Ramos (cell line): Measurements from ENCODE around the gene KCTD16.

Experiments used
- in situ Hi-C: fragments of 300-500 bp; cut with MboI; formaldehyde crosslinking; loops from one replicate; pipeline ENCODE4 v1.14.3; 2022; ENCODE audit warnings: low sequenced_read_pairs; ENCODE audit not compliant: unreplicated experiment

The KCTD16 gene

GRCh38 chr5:144318460-144318859 is 147.8 kb downstream of the KCTD16 start:
- in situ Hi-C loops: no loop called here

DNA sequence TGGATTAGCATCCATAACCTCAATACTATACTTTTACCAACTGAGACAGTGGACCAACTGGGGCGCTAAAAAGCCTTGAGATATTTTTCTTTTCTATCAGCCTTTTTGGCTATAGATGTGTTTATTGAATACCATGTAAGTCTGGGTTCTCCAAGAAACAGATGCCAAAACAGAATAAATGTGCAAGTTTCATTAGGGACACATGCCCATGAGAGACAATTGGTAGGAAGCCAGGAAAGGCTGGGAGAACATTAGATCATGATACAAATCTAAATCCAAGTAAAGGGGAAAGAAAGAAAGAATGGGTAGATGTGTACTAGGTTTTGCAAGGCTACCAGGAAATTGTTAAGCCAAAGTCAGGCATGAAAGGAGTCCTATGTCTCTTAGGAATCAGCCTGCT is 152.5 kb downstream of the KCTD16 start:
- in situ Hi-C loops: no loop called here

DNA sequence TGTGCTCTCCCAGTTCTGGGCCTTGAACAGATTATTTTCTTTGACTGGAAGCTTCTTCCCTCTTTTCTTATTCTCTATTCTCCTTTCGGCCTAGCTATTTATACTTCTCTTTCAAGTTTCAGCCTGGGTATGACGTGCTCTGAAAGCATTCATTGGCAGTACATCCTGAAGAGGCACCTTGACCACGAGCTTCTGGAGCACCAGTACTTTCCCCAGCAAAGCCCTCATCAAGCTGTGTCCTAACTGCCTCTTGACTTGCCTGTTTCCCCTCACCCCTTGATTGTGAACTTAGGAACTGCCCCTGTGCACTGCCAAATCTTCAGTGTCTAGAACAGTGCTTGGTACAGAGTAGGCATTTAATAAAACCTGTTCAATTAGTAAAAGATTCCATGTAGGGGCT is 154.9 kb downstream of the KCTD16 start:
- in situ Hi-C loops: no loop called here

DNA sequence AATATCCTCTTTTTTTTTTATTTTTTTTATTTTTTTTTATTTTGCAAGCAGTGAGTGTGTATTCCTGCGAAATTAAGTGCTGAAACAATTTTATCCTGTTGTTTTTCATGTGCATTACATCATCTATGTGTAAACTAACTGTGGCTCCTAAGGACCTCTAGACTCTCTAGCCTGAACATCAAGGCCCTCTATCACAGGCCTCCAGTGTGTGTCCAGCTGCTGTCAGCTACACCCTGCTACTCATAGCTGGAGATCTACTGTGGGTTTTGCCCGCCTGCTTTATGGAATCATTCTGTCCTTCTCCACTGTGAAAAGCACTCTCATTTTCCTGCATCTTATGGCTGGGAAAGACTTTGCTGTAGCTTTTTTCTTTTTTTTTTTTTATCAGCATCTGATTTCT is 157.8 kb downstream of the KCTD16 start:
- in situ Hi-C loops: no loop called here

- in situ Hi-C loops: no loop called here
These were observed 158.3 kb downstream of the KCTD16 start for GRCh38 chr5:144328980-144329379.

- in situ Hi-C loops: no loop called here
These were observed 159.0 kb downstream of the KCTD16 start for GRCh38 chr5:144329681-144330080.

DNA sequence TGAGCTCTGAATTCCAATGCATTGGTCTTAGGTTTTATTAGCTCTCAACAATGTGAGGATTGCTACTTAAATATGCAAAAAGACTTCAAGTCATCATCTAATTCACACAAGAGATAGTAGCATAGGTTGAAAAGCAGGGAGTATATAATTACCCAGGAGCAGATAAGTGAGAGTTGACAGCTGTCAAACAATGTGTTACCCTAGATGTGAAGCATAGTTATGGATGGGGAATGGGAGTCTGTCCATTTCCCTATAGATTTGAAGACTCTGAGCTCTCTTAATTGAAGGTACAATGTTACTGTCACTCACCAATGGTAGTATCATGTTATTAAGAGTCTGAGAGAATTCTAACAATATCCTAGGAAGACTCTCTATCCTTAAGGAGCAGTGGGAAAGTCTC is 160.7 kb downstream of the KCTD16 start:
- in situ Hi-C loops: no loop called here

DNA sequence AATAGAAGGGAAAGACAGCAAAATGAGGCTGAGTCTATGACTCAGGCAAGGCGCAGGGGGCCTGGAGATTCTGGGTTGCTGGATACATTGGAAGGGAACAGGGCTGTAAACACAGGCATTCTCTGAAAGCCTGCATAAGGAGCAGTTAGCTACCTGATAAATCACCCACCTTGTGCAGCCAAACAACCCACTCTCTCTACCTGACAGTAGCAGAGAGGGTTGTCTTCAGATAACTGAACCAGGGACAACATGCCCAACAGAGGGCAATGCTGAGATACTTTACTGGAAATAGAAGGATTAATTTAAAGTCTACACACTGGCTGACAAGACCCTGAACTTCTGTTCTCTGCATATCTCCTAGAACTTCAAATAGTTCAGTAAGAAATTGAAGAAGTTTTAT is 161.6 kb downstream of the KCTD16 start:
- in situ Hi-C loops: no loop called here

DNA sequence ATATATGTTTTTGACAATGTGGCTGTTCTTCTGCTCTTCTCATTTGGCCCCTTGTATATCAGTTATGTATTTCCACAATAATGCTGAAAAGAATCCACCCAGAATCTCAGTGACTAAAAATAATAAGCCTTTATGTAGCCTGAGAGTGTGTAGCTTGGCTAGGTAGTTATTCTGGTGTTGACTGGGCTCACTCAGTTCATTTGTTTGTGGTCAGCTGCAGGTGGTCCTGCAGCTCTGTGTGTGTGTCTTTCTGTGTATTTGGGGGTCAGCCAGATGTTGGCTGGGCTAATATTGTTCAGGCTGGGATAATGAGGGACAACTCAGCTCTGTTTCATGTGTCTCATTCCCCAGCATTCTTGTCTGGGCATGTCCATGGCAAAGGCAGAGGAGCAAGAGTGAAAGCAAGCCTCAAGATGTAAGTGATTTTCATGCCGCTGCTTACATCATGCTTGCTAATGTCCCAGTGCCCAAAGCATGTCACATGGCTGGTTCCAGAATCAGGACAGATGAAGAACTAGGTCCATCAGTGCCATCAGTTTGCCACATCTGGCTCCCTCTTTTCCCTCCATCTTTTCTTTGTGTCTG is 162.8 kb downstream of the KCTD16 start:
- in situ Hi-C loops: no loop called here

DNA sequence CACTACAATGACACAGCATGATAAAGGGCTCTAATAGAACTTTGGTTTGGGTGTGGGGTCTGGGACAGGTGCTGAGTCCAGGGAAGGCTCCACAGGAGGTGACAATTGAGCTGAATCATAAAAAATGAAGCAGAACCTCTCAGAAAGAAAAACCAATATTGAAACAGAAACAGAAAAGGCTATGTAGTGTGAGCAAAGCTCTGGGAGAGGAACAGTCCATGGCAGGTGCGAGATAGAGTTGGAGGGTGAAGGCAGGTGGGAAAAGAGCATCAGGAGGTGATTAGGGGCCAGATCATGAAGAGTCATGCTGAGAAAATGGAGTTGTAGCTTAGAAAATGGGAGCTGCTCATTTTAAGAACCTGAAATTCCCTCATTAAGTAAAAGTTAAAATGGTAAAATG is 164.9 kb downstream of the KCTD16 start:
- in situ Hi-C loops: no loop called here

DNA sequence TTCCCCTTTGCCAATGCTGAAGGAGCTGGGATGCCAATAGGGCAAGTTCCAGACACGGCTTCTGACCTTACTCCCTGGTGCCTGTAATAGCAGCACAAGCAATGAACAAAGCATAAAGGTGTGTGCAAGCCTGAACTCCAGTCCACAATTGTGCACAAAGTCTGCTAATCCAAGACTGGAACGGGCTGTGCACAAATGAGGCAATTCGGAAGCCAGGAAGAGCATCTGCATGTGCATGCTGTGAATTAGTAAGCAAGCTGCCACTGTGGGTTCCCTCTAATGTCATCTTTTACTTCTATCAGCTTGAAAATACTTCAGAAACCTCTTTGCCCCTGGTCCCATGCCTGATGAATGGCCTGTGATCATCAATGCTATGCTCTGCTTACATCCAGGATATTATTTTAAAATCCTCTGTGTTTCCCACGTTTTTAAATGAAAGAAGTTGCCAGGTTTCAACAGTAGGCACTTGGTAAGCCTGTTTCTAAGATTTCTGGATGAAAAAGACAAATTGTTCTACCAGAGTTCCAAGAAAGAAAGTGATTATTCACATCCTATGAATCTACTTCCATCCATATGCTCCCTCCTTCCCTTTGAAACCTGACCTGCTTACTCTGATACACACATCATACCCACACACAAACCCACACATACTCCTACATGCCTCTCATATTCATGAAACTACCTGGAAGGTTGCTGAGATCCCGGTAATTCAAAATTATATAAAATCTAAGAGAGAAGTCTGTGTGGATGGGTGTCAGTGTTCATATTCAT is 165.7 kb downstream of the KCTD16 start:
- in situ Hi-C loops: no loop called here

DNA sequence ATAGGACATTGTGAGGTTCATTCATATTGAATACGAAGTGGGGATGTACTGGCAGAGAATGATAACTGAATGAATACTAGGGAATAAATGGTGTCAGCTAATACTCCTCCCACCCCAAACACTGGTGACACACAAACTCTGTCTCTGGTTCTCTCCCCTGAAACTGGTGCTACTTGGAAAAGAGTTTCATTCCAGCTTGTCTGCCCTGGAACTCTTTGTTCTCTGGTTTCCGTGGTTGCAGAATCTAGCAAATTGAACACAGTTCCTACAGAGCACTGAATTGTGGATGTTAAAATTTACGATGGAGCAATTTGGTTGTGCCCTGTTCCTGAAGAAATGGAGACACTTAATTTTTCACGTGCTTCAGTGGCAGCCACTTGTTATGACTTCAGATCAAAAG is 181.7 kb downstream of the KCTD16 start:
- in situ Hi-C loops: no loop called here

- in situ Hi-C loops: no loop called here
These were observed 182.2 kb downstream of the KCTD16 start for GRCh38 chr5:144352732-144353317.

DNA sequence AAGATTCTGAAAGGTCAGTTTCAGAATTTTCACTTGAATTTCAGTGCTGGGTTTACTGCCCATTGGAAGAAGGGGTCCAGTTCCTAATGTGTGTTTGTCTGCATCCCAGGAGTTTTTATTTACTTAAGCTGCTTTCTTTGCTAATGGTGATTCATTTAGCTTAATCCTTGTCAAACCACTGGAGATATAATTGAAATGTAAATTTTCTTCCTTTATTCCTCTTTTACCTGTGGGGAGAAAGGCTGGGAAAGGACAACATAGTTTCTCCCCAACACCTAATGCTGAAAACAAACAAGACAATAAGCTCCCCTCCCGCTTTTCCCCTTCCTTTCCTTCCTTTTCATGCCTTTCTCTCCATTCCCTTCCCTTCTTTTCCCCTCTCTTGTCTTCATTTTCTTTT is 185.8 kb downstream of the KCTD16 start:
- in situ Hi-C loops: no loop called here

GRCh38 chr5:144361406-144361805 is 190.7 kb downstream of the KCTD16 start:
- in situ Hi-C loops: no loop called here

DNA sequence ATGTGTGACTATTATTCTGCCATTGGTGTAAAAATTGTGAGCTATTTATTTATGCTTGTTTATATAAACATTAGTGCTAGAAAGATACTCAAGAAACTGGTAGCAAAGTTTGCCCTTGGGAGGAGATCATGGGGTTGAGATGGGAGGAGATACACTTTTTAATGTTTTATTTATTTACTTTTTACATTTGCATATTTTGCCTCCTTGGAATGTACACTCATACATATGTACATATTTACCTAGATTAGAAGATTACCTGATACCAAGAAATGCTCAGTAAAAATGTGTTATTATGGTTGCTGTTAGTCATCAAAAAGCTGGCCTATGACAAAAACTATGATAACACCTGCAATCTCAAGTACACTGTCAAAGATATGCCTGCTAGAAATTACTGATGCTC is 195.2 kb downstream of the KCTD16 start:
- in situ Hi-C loops: no loop called here

GRCh38 chr5:144367991-144368390 is 197.3 kb downstream of the KCTD16 start:
- in situ Hi-C loops: no loop called here

GRCh38 chr5:144368556-144368955 is 197.9 kb downstream of the KCTD16 start:
- in situ Hi-C loops: no loop called here

GRCh38 chr5:144369006-144369405 is 198.3 kb downstream of the KCTD16 start:
- in situ Hi-C loops: no loop called here

GRCh38 chr5:144370273-144370672 is 199.6 kb downstream of the KCTD16 start:
- in situ Hi-C loops: no loop called here

GRCh38 chr5:144374637-144375036 is 204.0 kb downstream of the KCTD16 start:
- in situ Hi-C loops: no loop called here

- in situ Hi-C loops: no loop called here
These were observed 206.5 kb downstream of the KCTD16 start for GRCh38 chr5:144377207-144377606.
